ENCODE data around the gene PLEKHG4.
A peak's percentile ranks its signal among the peaks of the same experiment; 100 is the strongest.

PLEKHG4 gene

DNA sequence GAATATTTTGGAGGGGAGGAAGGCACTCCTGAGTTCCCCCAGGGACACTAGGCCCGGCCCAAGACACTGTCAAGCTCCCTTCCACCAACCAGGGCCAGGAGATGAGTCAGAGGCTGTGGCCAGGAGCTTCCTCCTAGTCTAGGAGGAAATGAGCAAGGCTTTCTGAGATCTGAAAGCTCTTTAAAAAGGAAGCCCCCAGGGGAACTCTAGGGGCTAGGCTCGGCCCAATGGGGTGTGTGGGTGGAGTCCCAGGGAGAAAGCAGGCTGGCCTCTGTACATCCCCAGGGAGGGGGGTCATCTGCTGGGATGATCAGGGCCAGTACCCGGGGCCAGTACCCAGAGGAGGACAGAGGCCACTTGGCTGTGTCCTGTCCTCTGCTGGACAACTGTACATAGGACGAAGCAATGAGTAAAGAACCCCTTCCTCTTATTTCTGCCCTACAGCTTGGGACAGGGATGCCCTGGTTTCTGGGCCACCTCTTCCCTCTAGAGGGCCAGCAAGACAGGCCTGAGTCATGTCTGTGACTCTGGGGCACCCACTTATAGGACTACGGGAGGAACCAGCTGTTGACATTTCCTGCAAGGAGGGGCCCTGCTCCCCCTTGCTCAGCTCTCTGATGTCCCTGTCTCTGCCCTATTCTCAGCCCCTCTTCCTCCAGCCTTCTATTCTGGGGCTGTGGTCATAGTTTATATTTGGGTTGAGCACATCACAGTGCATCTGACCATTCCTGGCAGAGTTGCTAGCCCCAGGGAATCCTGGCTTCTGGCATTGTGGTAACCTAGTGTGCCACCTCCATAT, 34.7 kb upstream of the PLEKHG4 start:
- DNase-seq (ENCODE audit: low spot score), result peak; percentile 89

DNA sequence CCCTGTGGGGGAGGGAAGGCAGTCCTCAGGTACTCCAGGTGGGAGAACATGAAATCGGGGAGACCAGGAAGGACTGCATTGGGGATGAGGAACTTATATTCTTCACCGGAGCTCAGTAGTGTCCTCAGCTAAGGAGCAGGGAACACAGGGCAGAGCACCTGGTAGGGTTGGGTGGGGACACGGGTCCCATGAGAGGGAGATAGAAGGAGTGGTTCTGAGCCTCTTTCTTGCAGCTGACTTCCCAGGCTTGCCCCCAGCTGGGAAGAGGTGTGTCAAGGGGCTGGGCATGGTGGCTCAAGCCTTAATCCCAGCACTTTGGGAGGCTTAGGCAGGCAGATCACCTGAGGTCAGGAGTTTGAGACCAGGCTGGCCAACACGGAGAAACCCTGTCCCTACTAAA, 34.1 kb upstream of the PLEKHG4 start:
- DNase-seq (ENCODE audit: low spot score), result peak; percentile 41

DNA sequence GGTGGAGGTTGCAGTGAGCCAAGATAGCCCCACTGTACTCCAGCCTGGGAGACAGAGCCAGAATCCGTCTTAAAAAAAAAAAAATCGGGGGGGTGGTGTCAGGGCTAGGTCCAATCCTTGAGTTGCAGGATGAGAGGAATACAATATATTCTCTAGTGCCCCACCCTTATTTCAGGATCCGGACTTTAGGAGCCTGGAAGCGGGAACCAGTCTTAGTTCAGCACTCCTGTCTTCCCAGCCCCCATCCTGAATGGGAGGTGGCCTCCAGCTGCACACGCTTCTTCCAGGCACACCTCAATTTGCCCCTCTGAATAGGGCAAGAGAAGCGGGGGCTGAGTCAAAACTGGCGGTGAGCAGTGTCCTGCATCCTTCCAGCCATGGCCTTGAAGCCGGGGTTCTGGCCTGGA, 33.7 kb upstream of the PLEKHG4 start:
- DNase-seq (ENCODE audit: low spot score), result no peak

DNA sequence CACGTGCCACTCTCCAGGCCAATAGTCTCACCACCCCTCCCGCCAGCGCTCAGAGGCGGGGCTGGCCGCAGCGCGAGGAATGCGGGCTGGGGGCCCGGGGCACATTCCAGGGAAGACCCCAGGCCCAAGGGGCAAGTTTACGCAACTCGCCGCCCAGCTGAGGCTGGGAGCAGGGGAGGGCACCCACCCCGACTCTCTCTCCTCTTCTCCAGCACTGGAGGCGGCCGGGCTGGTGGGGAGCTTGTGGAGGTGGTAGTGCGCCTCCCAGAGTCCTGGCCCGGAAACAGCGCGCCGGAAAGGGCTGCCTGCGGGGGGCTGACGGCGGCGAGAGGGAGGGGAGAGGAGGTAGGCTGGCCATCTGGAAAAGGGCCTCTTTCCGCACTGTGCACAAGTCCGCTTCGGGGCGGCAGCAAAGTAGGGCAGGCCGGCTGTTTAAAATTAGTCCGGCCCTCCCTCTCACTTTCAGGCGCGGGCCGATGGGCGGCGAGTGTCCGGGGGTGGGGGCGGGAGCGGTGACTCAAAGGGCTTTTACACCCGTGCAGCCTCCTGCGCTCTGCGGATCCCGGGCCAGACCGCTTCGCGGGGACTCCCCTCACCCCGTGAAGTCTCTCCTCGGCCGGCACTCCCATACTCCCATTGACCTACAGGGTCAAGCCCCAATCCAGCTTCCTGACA, 33.1 kb upstream of the PLEKHG4 start:
- peak; percentile 69 for DNase-seq (ENCODE audit: low spot score)

DNA sequence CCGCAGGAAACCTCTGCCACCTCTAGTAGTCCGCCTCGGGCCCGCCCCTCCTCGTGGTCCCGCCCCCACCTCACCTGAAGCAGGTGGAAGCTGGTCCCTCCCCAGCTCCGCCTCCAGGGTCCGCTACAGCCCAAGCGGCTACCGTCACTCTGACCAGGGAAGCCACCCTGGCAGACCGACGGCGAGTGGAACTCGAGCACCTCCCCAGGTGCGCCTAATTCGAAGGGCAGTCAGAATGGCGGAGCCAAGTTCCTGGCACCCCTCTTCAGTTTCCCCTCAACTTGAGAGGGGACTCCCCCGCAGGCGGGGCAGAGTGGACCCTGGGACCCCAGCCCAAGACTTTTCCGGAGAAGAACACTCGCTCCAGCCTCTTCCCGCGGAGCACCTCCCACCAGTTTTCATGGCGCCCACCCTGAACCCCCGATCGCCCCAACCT, 32.6 kb upstream of the PLEKHG4 start:
- peak; percentile 56 for DNase-seq (ENCODE audit: low spot score)

DNA sequence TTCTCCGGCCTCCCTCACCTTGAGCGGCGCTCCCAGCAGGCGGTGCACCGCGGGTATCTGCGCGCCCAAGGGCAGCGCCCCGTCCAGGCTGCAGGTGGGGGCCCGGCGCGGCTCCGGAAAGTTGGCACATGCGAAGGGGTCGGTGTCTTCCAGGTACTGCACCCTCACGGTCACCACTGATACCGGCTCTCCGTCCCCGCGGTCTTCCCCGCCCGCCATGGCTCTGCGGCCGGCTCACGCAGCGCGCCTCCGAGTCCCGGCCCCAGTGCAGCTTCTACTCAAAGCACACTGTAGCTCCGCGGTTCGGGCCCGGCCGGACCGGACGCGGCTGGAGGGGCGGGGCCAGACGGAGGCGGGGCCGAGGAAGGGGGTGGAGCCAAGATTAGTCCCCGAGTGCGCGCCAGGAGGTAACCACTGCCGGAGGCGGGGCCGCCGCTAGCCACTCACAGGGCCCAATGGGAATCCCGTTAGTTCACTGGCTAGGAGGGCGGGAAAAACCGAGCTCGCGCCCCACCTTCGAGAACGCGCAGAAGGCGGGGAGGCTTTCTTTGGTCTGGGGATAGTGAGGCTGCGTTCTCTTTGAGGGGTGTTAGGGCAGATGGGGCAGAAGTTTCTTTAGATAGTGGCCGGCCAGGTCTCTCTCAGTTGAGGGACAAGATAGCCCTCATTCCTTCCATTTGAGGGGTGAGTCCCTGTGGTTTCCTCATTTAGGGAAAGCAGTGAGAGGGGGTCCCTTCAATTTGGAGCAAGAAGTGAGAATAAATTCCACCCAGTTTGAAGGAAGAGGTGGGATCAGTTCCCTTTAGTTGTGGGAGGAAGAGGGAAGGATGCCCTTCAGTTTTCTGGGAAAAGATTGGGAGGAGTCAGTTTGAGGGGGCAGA, 31.9 kb upstream of the PLEKHG4 start, which contains the start of gene FHOD1:
TSS of gene FHOD1 (minus strand) at position 290 of the 881 bp plus-strand sequence. CDS start at position 219, 71 bp downstream.
- DNase-seq (ENCODE audit: low spot score), result peak; percentile 98

DNA sequence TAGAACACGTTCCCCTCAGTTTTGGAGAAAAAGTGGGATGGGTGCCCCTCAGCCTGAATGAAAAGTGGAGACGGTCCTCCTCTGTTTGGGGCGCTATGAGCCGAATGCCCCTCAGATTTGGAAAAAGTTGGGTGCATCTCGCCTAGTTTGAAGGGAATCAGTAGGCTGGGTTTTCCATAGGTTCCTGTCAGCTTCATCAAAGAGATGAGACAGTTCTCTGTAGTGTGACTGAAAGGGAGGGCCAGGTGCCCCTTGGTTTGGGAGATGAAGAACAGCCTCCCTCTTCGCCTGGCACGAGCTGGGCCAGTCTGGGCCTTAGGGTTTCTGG, 31.3 kb upstream of the PLEKHG4 start:
- DNase-seq (ENCODE audit: low spot score), result peak; percentile 36

DNA sequence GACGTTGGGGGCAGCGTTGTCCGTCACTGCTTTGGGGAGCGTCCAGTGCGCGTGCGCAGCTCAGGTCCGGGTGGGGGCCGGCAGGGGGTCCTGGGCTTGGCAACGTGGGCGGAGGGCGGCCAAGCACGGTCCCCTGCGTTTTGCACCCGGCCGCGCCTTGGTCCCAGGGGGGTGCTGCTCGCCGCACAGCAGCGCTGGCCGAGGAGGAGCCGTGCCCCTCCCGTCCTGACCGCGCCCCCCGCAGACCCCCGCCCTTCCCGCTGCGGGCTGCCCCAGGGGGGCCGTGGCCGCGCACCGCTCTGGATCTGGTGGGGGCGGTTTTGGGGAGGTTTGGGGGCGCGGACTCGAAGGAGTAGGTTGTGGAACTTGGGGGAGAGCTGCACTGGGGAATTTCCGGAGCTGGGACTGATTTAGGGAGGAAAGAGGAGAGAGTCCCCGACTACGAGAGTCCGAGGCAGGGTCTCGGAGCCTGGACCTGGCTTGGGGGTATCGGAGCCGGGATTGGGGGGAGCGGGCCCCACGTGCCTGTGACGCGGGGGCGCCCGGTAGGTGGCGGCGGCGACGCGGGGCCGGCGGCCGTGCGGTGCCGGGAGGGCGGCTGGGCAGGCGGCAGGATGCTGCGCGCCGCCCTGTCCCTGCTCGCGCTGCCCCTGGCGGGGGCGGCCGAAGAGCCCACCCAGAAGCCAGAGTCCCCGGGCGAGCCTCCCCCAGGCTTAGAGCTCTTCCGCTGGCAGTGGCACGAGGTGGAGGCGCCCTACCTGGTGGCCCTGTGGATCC, 30.7 kb upstream of the PLEKHG4 start, which contains the start of gene SLC9A5:
TSS of gene SLC9A5 (plus strand) at position 579 of the 777 bp plus-strand sequence. CDS start at position 615, 36 bp downstream.
- DNase-seq (ENCODE audit: low spot score), result peak; percentile 40

DNA sequence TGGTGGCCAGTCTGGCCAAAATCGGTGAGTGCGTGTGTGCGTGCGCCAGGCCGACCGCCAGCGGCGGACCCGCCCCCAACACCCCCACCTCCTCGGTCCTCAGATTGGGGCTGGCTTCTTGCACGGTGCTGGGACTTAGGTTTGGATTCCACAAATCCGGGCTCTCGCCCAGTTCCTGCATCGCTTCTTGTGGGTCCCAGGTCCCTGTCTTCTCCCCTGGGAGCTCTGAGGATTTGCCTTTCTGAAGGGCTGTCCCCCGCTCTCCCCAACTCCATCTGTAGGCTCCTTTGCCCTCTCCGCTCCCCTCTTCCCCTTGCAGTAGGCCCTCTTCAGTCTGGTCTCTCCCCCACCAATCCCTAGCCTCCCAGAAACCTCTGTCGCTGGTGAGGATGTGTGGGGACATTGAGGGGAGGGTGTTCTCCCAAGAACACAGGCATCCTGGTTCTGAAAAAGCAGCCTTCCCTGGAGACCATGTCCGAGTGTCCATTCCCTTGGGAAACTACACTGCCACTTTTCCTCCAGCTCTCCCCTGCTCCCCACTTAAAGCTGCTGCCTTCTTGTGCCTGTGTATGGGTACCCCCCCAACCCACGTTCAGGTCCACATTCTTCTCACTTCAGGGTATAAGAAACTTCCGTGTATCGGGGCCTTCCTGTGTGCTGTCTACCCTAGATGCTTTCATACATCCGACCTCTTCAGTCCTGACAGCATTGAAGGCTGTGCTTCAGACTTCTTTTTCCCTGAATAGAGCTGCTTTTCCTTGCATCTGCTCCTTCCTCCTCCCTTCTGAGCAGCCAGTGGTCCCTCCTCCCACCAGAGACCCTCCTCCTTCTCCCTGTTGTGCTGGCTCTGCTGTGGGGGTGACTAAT, 29.9 kb upstream of the PLEKHG4 start:
- no peak for DNase-seq (ENCODE audit: low spot score)

DNA sequence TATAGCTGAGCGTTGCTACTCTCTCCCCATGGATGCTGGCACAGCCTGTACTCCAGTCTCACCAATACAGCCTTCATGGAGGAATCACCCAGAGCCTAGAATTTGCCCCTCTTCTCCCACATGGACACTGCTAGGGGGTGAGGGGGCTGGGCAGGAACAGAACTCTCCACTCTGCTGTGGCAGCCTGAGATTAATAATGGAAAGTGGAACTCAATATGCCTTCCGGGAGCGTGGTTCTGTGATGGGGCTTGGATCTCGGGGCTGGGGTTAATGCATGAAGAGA, 29.3 kb upstream of the PLEKHG4 start:
- no peak for DNase-seq (ENCODE audit: low spot score)

DNA sequence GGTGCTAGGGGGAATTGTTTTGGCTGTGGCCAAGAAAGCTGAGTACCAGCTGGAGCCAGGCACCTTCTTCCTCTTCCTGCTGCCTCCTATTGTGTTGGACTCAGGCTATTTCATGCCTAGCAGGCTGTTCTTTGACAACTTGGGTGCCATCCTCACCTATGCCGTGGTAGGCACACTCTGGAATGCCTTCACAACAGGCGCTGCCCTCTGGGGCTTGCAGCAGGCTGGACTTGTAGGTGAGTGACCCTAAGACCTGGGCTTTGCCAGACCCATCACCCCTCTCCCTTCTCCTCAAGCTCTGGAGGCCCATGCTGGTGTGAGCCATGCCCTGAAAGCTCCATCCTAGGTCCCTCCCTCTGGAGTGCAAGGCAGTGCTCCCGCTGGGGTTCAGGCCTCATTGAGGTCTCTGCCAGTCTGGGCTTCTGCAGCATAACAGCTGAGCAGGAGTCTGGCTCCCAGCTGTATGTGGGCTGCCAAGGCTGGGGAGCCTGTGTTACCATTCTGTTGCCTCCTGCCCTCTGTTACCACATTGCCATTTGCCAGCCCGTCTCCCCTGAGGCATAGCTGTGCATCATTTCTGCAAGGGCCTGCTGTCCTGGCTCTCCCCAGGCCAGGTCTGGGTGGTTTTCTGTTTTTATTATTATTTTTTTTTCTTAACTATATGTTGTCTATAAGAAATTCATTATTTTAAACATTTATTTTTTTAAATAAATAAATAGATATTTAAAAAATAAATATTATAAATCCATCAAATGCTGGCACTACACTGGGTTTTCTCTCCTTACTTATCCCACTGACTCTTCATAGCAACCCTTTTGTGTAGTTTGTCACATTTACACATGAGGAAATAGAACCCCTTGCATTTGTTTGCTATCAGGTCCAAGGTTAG, 26.5 kb upstream of the PLEKHG4 start:
- DNase-seq (ENCODE audit: low spot score), result no peak

DNA sequence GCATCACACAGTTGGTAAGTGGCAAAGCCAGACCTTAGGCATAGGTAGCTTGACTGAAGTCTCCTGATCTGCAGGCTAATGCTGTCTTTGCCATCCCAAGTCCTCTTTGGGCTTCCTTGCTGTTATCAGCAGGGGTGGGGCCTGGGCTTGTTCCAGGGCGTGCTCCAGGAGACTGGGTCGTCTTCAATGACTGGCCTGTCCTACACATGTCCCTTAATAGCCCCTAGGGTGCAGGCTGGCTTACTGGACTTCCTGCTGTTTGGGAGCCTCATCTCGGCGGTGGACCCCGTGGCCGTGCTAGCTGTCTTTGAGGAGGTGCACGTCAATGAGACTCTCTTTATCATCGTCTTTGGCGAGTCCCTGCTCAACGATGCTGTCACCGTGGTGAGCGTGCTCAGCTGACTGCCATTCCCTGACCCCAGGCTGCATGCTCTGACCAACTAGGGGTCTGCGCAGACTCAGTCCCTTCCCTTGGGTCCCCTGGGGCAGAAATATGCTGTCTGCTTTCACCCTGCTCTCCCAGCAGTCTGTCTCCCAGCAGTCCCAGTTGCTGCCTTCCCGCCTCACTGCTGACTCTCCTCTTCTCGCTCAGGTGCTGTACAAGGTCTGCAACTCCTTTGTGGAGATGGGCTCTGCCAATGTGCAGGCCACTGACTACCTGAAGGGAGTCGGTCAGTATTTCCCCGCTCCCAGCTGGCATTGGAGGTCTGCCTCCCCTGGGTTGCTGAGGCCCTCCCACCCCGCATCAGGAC, 24.4 kb upstream of the PLEKHG4 start:
- DNase-seq (ENCODE audit: low spot score), result no peak

DNA sequence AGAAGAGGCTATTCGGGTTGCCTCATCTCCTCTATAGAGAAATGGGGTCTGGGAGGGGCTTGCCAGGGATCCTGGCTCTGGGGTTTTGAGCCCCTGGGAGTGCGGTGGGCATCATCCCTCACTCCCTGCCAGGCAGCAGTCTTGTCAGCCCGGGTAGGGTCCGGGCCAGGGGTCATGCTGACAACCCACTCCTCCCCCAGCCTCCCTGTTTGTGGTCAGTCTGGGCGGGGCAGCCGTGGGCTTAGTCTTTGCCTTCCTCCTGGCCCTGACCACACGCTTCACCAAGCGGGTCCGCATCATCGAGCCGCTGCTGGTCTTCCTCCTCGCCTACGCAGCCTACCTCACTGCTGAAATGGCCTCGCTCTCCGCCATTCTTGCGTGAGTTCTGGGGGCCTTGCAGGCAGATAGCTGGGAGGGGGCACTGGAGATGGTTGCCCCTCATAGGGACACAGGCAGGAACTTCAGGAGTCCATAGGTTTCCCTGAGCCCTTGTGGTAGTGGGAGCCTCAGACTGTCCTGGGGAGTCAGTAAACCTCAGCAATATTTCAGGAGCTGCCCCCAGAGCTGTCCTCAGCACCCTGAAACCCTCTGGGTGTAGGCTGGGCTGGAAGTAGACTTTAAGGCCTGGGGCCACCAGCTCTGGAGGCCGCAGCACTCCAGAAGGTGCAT, 23.6 kb upstream of the PLEKHG4 start:
- no peak for DNase-seq (ENCODE audit: low spot score)

DNA sequence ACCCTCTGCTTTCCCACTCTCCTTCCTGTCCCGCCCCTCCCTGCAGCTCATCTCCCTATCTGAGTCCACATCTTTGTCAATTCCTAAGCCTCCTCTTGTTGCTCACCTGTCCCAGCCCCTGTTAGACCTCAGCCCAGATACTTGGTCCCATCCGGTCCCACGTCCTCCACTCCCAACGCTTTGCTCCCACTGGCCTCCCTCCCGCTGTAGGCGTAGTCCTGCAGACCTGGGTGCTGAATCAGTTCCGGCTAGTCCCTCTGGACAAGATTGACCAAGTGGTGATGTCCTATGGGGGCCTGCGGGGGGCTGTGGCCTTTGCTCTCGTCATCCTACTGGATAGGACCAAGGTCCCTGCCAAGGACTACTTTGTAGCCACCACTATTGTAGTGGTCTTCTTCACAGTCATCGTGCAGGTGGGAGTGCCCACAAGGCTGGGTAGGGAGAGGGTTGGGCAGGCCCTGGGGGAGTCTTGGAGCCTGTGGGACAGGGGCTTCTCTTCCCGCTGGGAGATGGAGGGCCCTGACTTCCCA, 22.6 kb upstream of the PLEKHG4 start:
- DNase-seq (ENCODE audit: low spot score), result no peak

DNA sequence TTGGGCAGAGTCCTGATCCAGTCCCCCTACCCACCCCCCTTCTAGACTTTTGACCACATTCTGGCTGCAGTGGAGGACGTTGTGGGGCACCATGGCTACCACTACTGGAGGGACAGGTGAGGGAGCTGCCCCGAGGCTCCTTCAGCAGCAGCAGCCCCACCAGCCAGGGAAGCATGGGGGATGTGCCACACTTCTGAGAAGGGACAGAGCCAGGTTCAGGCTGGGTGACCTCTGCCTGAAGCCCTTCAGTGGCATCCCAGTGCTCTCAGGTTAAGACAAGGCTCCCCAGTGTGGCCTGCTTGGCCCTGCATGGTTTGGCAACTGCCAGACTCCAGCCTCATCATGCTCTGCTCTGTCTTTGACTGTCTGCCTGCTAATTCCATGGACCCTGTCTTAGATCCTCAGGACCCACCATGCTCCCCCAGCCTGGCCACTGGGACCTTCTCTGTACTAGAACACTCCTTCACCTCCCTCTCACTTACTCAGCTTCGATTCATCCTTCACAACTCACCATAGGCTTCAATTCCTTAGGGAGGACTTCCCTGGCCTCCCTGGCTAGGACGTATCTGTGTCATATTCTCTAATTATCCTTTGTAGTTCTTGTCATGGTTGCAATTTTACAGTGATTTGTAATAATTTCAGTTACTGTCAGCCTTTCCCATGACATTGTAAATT, 21.7 kb upstream of the PLEKHG4 start:
- DNase-seq (ENCODE audit: low spot score), result no peak

DNA sequence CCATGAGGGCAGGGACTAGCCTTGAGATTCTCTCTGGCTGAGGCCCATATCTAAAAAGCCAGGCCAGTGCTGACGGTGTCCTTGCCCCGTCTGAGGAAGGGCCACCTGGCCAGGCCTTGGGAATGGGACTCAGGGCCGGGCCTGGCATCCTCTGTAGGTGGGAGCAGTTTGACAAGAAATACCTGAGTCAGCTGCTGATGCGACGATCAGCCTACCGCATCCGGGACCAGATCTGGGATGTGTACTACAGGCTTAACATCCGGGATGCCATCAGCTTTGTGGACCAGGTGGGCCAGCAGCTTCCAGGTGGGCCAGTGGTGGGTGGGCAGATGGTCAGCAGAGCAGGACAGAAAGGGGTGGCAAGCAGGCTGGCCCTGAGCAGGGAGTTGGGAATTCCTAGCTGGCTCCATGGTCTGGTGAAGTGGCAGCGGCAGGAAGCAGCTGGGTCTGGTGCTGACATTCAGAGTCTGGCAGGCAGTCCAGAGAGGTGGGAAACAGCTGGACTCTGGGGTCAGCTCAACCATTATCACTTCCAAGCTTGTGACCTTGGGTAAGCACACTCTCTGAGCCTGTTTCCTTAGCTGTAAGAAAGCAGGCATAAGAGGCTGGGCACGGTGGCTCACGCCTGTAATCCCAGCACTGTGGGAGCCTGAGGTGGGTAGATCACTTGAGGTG, 21.0 kb upstream of the PLEKHG4 start:
- DNase-seq (ENCODE audit: low spot score), result no peak

DNA sequence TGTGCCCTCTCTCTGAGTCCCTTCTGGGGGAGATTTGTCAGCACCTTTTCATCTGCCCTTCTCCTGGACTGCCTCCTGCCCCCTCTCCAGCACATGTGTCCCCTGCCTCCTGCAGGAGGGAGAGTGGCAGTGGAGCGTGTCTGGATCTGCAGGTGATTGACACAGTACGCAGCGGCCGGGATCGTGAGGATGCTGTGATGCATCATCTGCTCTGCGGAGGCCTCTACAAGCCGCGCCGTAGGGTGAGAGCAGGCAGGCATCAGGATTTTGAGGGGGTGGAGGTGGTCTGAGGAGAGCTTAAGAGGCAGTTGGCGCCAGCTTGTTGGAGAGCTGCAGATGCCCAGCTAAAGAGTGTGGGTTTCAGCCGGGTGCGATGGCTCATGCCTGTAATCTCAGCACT, 19.6 kb upstream of the PLEKHG4 start:
- no peak for DNase-seq (ENCODE audit: low spot score)
